Renal cortex interstitium (tissue), 11 donors: ENCODE results near the gene TBX4. TPM values are rescaled to one million over a fixed set of nuclear protein-coding genes. Genes with fewer than 3 reads are reported as not detected.

Source experiments
- DNase-seq, 11 donors: peaks; one replicate each; pipeline ENCODE4 v3.0.0-alpha.2; 2013; ENCODE audit warnings: low read depth in 9 of 11, low spot score in 4 of 11; ENCODE audit errors: extremely low read depth in 1 of 11
- polyA plus RNA-seq, 3 donors: library from polyadenylated mRNA; unstranded; fragments of 120-200 nt; gene quantifications; one replicate each; pipeline ENCODE4 v1.2.1, GENCODE V29; 2013; ENCODE audit not compliant: insufficient read length in 3 of 3

TBX4 gene
- polyA plus RNA-seq, 3 donors, result 0.11 to 0.39 (median 0.29) TPM

GRCh38 chr17:61449707-61450640, 2.2 kb upstream of the TBX4 start:
- no peak for DNase-seq

GRCh38 chr17:61450641-61451537, 1.3 kb upstream of the TBX4 start:
- DNase-seq, result no peak

GRCh38 chr17:61451538-61452300, 503 bp upstream of the TBX4 start:
- no peak for DNase-seq

- no peak for DNase-seq
These were observed 1.6 kb downstream of the TBX4 start for GRCh38 chr17:61453566-61454380.

- no peak for DNase-seq
These were observed 2.4 kb downstream of the TBX4 start for GRCh38 chr17:61454381-61455323.

- no peak for DNase-seq
These were observed 3.3 kb downstream of the TBX4 start for GRCh38 chr17:61455324-61456060.

- DNase-seq, result no peak
These were observed 3.9 kb downstream of the TBX4 start for GRCh38 chr17:61456061-61456681.

- DNase-seq, result no peak
These were observed 4.5 kb downstream of the TBX4 start for GRCh38 chr17:61456688-61457225.

- no peak for DNase-seq
These were observed 5.2 kb downstream of the TBX4 start for GRCh38 chr17:61457226-61457983.

GRCh38 chr17:61458000-61458399, 5.8 kb downstream of the TBX4 start:
- no peak for DNase-seq

GRCh38 chr17:61458421-61459141, 6.4 kb downstream of the TBX4 start:
- no peak for DNase-seq

GRCh38 chr17:61459142-61459809, 7.1 kb downstream of the TBX4 start:
- no peak for DNase-seq

GRCh38 chr17:61459939-61460718, 7.9 kb downstream of the TBX4 start:
- DNase-seq, result no peak
